ENCODE data around the gene GRM4. TPM values are rescaled to one million over a fixed set of nuclear protein-coding genes. Genes with fewer than 3 reads are reported as not detected.

Gene GRM4
- total RNA-seq, 1 donor from 2014 or later: not detected

GRCh38 chr6:34067814-34068213, 78.1 kb downstream of the GRM4 start:
- ATAC-seq: no peak
- TF ChIP-seq, protein P1, sequence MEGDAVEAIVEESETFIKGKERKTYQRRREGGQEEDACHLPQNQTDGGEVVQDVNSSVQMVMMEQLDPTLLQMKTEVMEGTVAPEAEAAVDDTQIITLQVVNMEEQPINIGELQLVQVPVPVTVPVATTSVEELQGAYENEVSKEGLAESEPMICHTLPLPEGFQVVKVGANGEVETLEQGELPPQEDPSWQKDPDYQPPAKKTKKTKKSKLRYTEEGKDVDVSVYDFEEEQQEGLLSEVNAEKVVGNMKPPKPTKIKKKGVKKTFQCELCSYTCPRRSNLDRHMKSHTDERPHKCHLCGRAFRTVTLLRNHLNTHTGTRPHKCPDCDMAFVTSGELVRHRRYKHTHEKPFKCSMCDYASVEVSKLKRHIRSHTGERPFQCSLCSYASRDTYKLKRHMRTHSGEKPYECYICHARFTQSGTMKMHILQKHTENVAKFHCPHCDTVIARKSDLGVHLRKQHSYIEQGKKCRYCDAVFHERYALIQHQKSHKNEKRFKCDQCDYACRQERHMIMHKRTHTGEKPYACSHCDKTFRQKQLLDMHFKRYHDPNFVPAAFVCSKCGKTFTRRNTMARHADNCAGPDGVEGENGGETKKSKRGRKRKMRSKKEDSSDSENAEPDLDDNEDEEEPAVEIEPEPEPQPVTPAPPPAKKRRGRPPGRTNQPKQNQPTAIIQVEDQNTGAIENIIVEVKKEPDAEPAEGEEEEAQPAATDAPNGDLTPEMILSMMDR (IDR thresholded peaks at IDR 0.05): no peak
- H3K4me1 ChIP-seq: no peaks in the 10 kb centered on the region
- H3K27ac ChIP-seq: no peak overlapping the region
- H3K27me3 ChIP-seq (ENCODE audit: low read depth): peaks cover 26% of the 10 kb centered on the region
- H3K9me3 ChIP-seq: no peaks in the 10 kb centered on the region
- H3K4me3 ChIP-seq: no peak overlapping the region
- intact Hi-C loops (cut with DNase I): no loop called here
- DNase-seq: no peak
- H3K36me3 ChIP-seq: no peaks in the 10 kb centered on the region

DNA sequence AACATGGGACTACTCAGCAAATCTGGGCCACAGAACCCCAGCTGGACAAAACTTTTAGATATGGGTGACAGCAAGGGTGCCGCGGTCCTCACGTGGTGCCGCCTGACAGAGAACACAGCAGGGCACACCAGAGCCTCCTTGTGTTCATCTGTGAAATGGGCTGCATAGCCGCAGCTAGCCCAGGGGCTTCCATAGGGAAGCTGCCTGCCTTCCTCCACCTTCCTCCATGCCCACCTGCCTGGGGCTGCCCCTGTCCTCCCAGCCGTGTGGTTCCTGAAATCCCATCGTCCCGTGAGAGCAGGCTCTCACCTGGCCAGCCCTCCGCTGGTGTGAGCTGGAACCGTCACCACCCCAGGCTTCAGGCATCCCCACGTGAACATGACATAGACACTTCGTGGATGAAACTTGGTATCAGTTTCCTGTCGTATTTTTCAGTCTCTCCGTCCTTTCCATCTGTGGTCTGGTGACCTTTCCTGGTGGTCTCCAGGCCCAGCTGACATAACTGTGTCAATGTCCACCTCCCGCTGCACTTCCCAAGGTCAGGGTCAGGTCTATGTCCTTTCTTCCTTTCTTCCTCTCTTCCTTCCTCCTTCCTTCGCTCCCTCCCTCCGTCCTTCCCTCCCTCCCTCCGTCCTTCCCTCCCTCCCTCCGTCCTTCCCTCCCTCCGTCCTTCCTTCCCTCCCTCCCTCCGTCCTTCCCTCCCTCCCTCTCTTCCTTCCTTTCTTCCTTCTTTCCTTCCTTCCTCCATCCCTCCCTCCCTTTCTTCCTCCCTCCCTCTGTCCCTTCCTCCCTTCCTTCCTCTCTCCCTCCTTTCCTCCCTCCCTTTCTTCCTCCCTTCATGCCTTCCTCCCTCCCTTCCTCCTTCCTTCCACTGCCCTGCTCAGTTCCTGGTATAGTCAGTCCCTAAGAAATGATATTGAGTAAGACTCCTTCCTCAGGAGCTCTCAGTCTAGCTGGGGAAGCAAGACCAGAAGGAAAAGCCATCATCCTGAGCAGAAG, 78.8 kb downstream of the GRM4 start:
- H3K36me3 ChIP-seq: no peaks in the 10 kb centered on the region
- no peak overlapping the region for H3K27ac ChIP-seq
- no peaks in the 10 kb centered on the region for H3K9me3 ChIP-seq
- no peaks in the 10 kb centered on the region for H3K4me1 ChIP-seq
- no peak for ATAC-seq
- no peak for DNase-seq
- H3K27me3 ChIP-seq (ENCODE audit: low read depth): peaks cover 32% of the 10 kb centered on the region
- H3K4me3 ChIP-seq: no peak overlapping the region
- TF ChIP-seq, protein P1 (IDR thresholded peaks at IDR 0.05): no peak
- intact Hi-C loops (cut with DNase I): no loop called here

GRCh38 chr6:34066218-34066571, 79.7 kb downstream of the GRM4 start:
- H3K36me3 ChIP-seq: no peaks in the 10 kb centered on the region
- ATAC-seq: no peak
- TF ChIP-seq, protein P1 (IDR thresholded peaks at IDR 0.05): no peak
- DNase-seq: no peak
- H3K4me1 ChIP-seq: no peaks in the 10 kb centered on the region
- intact Hi-C loops (cut with DNase I): no loop called here
- no peak overlapping the region for H3K27ac ChIP-seq
- H3K9me3 ChIP-seq: no peaks in the 10 kb centered on the region
- no peak overlapping the region for H3K4me3 ChIP-seq
- H3K27me3 ChIP-seq (ENCODE audit: low read depth): peaks cover 38% of the 10 kb centered on the region

GRCh38 chr6:34065466-34066217, 80.2 kb downstream of the GRM4 start:
- DNase-seq: no peak
- TF ChIP-seq, protein P1 (IDR thresholded peaks at IDR 0.05): no peak
- intact Hi-C loops (cut with DNase I): no loop called here
- Histone ChIP-seq H3K4me3 (no peak overlapping the region), H3K36me3 (no peaks in the 10 kb centered on the region), H3K4me1 (no peaks in the 10 kb centered on the region), H3K27me3 (ENCODE audit: low read depth) (peaks cover 38% of the 10 kb centered on the region), H3K27ac (no peak overlapping the region), H3K9me3 (no peaks in the 10 kb centered on the region)
- ATAC-seq: no peak

- Histone ChIP-seq H3K27me3 (ENCODE audit: low read depth) (peaks cover 38% of the 10 kb centered on the region), H3K27ac (no peak overlapping the region), H3K4me3 (no peak overlapping the region), H3K9me3 (no peaks in the 10 kb centered on the region), H3K4me1 (no peaks in the 10 kb centered on the region), H3K36me3 (no peaks in the 10 kb centered on the region)
- TF ChIP-seq, protein P1 (IDR thresholded peaks at IDR 0.05): no peak
- DNase-seq: no peak
- intact Hi-C loops (cut with DNase I): no loop called here
- no peak for ATAC-seq
Observed at GRCh38 chr6:34064675-34065074, 81.2 kb downstream of the GRM4 start.

Measured in lower lobe of right lung (tissue), 2 donors.